Bronchial epithelial cell (primary cell): ENCODE results near the gene PIGP. TPM values are rescaled to one million over a fixed set of nuclear protein-coding genes. Genes with fewer than 3 reads are reported as not detected.

Experiments used
- DNase-seq: peaks from one replicate; pipeline ENCODE4 v3.0.0-alpha.2; 2010; ENCODE audit warnings: low read depth
- FAIRE-seq: peaks from 2 replicates; lab custom pipeline; 2011; peaks lifted over from hg19 to GRCh38; lab: Jason Lieb, UNC
- H3K27me3 ChIP-seq: 2 replicates; pipeline ENCODE4 v1.5.1; 2011; ENCODE audit warnings: low read length; ENCODE audit not compliant: control insufficient read depth, insufficient read depth
- H3K36me3 ChIP-seq: 2 replicates; pipeline ENCODE4 v1.5.1; 2011; ENCODE audit warnings: low read length; ENCODE audit not compliant: control insufficient read depth, insufficient read depth
- H3K4me3 ChIP-seq: 2 replicates; pipeline ENCODE4 v1.5.1; 2011; ENCODE audit warnings: mild to moderate bottlenecking, low read depth, low read length, control low read depth
- total RNA-seq: library from RNA; depleted of rRNA; stranded (reverse); fragments of >200 nt; gene quantifications from 2 replicates; pipeline ENCODE4 v1.2.1, GENCODE V29; 2014
- TF ChIP-seq, protein P1 (sequence below): IDR thresholded peaks from 2 replicates; pipeline ENCODE4 v1.5.1; 2011; ENCODE audit warnings: mild to moderate bottlenecking, moderate library complexity, low read length, control low read depth, inconsistent platforms; ENCODE audit not compliant: insufficient read depth, severe bottlenecking

Gene PIGP
- total RNA-seq, 1 donor from 2014 or later: 3.2 TPM

DNA sequence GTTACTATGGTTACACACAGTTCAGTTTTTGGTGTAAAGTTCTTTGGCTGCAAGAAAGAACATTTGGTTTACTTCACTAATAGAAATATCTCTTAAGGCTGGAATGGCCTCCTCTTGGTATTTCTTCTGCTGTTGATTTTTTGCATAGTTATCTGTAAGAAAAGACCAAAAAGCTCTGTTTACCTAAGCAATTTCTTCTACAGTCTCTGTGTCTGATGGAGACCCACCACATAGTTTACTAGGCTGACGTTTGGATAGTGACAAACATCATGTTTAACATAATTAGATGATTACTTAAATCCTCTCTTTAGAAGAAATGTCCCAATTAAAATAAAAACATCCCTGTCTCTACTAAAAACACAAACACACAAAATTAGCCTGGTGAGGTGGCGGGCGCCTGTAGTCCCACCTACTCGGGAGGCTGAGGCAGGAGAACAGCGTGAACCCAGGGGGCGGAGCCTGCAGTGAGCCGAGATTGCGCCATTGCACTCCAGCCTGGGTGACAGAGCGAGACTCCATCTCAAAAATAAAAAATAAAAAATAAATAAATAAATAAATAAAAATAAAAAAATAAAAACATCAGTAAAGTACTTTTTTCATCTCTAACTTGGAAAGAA is 7.2 kb downstream of the PIGP start:
- Histone ChIP-seq H3K4me3 (no peak overlapping the region), H3K27me3 (no peaks in the 10 kb centered on the region), H3K36me3 (peaks cover 4% of the 10 kb centered on the region)
- TF ChIP-seq, protein P1, sequence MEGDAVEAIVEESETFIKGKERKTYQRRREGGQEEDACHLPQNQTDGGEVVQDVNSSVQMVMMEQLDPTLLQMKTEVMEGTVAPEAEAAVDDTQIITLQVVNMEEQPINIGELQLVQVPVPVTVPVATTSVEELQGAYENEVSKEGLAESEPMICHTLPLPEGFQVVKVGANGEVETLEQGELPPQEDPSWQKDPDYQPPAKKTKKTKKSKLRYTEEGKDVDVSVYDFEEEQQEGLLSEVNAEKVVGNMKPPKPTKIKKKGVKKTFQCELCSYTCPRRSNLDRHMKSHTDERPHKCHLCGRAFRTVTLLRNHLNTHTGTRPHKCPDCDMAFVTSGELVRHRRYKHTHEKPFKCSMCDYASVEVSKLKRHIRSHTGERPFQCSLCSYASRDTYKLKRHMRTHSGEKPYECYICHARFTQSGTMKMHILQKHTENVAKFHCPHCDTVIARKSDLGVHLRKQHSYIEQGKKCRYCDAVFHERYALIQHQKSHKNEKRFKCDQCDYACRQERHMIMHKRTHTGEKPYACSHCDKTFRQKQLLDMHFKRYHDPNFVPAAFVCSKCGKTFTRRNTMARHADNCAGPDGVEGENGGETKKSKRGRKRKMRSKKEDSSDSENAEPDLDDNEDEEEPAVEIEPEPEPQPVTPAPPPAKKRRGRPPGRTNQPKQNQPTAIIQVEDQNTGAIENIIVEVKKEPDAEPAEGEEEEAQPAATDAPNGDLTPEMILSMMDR: no peak
- FAIRE-seq (no peak), DNase-seq (no peak)

DNA sequence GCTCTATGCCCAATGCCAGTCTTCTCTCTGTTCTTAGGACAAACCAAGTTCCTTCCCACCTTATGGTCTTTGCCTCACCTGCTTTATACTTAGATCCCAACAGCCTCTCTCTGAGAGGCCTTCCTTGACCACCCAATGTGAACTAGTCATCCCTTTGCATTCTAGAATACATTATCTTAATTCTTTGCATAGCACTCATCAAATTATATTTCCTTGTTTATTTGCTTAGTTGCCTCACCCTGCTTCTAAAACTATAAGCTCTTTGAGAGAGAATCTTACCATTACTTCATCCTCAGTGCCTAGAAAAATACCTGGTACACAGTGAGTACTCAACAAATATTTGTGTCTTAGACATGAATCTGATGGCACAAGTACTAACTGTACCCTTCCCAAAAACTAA is 8.0 kb downstream of the PIGP start:
- TF ChIP-seq, protein P1: no peak
- no peak for FAIRE-seq

DNA sequence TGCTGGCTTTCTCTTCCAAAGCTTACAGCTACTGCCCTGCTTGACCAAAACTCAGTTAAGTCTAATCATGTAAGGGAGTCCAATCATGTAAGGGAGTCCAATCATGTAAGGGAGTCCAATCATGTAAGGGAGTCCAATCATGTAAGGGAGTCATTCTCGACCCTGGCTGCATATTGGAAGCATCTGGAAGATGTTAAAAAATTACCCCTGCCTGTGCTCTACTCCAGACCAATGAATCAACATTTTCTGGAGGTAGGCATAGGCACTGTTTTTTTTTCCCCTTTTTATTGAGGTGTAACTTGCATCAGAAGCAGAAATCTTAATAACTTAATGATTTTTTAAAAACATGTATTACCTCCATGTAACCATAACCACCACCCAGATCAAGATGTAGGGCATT is 9.4 kb downstream of the PIGP start:
- FAIRE-seq (no peak), DNase-seq (no peak)
- peaks cover 1% of the 10 kb centered on the region for H3K36me3 ChIP-seq
- H3K4me3 ChIP-seq: no peak overlapping the region
- TF ChIP-seq, protein P1: no peak
- no peaks in the 10 kb centered on the region for H3K27me3 ChIP-seq

More for the DNA sequence above, 8.0 kb downstream of the PIGP start:
- Histone ChIP-seq H3K27me3 (no peaks in the 10 kb centered on the region), H3K4me3 (no peak overlapping the region), H3K36me3 (peaks cover 4% of the 10 kb centered on the region)
- DNase-seq: no peak

DNA sequence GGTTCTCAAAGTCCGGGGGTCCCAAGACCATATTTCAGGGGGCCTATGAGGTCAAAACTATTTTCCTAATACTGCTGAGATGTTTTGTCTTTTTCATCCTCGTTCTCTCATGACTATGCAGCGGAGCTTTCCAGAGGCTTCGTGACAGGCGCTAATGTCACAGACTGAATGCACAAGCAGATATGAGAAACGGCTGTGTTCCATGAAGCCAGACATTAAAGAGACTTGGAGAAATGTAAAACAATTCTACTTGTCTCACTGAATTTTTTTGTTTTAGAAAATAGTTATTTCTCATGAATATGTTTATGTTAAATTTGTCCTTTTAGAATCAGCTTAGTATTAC is 10.3 kb downstream of the PIGP start:
- FAIRE-seq (no peak), DNase-seq (no peak)
- peaks cover 1% of the 10 kb centered on the region for H3K36me3 ChIP-seq
- TF ChIP-seq, protein P1: no peak
- H3K27me3 ChIP-seq: no peaks in the 10 kb centered on the region
- H3K4me3 ChIP-seq: no peak overlapping the region

DNA sequence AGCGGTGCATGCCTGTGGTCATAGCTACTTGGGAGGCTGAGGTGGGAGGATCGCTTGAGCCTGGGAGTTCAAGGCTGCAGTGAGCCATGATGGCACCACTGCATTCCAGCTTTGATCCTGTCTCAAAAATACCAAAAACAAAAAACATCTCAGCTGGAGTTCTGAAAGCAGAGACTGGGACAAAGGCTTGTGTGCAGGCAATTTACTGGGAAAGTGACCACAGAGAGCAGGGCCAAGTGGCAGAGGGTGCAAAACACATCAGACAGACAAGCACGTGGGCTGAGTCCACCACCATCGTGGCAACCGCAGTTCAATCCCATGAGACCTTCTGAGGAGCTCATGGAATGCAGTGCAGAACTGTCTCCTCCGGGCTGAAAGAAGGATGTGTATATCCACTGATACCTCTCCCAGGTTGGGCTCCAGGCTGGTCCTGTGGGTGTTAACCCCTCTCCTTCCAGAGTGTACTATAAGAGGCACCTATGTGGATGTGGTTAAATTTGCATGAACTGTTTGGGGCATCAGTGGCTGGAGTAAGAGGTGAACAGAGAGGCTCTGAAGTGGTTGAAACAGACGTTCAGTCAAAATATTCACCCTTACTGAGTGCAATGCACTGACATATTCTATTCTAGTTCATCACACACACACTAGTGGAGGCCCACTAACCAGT is 10.8 kb downstream of the PIGP start:
- Histone ChIP-seq H3K36me3 (no peaks in the 10 kb centered on the region), H3K4me3 (no peak overlapping the region), H3K27me3 (no peaks in the 10 kb centered on the region)
- FAIRE-seq: no peak
- DNase-seq: no peak
- TF ChIP-seq, protein P1: no peak
